ENCODE measurements around the gene C16orf89.
"Not testable (repeated sequence)": the region's sequence is repeated elsewhere in the genome, so short reads cannot be mapped to it uniquely, and the experiment has no call there.

- TF ChIP-seq CTCF, POLR2A (IDR thresholded peaks at IDR 0.05): not testable (repeated sequence)
These were observed 20.0 kb upstream of the C16orf89 start for GRCh38 chr16:5085716-5086115.

All from body of pancreas (tissue), 4 donors.